HL-60 (cell line): Measurements from ENCODE around the gene TRPM4.
A peak's percentile ranks its signal among the peaks of the same experiment; 100 is the strongest.

ENCODE experiments used
- DNase-seq, 2 experiments: peaks; one replicate each; pipeline ENCODE4 v3.0.0-alpha.2; 2010 to 2020; ENCODE audit warnings: low read depth in 1 of 2, low spot score in 1 of 2
- H3K27ac ChIP-seq: fragments of 250-450 bp; sonication (Bioruptor Pico); replicated peaks from 2 replicates; pipeline ENCODE4 v1.5.1; 2020; ENCODE audit warnings: mild to moderate bottlenecking, moderate library complexity
- H3K27me3 ChIP-seq: fragments of 250-450 bp; sonication (Bioruptor Pico); 2 replicates; pipeline ENCODE4 v1.5.1; 2021; ENCODE audit warnings: mild to moderate bottlenecking, moderate library complexity; ENCODE audit not compliant: insufficient read depth, poor library complexity, severe bottlenecking
- H3K4me3 ChIP-seq: replicated peaks from 2 replicates; pipeline ENCODE4 v1.5.1; 2011; ENCODE audit warnings: mild to moderate bottlenecking, control low read depth, low read length; ENCODE audit not compliant: insufficient read depth
- GABPA ChIP-seq: IDR thresholded peaks from 2 replicates; pipeline ENCODE4 v1.6.1; 2012; ENCODE audit warnings: low read depth
- POLR2AphosphoS5 ChIP-seq: IDR thresholded peaks from 2 replicates; pipeline ENCODE4 v1.6.1; 2012; ENCODE audit warnings: low read depth
- REST ChIP-seq: IDR thresholded peaks from 2 replicates; pipeline ENCODE4 v1.6.1; 2012; ENCODE audit warnings: low read depth; ENCODE audit not compliant: insufficient replicate concordance
- SPI1 ChIP-seq: IDR thresholded peaks from 2 replicates; pipeline ENCODE4 v1.6.1; 2012; ENCODE audit warnings: low read depth, mild to moderate bottlenecking, borderline replicate concordance
- TF ChIP-seq, protein P1 (sequence below): IDR thresholded peaks from one replicate; pipeline ENCODE4 v1.5.1; 2011; ENCODE audit warnings: low read length, control low read depth, inconsistent platforms; ENCODE audit not compliant: insufficient read depth

TRPM4 gene

GRCh38 chr19:49110567-49110966, 47.0 kb upstream of the TRPM4 start:
- no peak overlapping the region for H3K4me3 ChIP-seq
- H3K27ac ChIP-seq = no peak overlapping the region
- no peak for TF ChIP-seq REST
- no peak for TF ChIP-seq GABPA
- TF ChIP-seq, protein P1, sequence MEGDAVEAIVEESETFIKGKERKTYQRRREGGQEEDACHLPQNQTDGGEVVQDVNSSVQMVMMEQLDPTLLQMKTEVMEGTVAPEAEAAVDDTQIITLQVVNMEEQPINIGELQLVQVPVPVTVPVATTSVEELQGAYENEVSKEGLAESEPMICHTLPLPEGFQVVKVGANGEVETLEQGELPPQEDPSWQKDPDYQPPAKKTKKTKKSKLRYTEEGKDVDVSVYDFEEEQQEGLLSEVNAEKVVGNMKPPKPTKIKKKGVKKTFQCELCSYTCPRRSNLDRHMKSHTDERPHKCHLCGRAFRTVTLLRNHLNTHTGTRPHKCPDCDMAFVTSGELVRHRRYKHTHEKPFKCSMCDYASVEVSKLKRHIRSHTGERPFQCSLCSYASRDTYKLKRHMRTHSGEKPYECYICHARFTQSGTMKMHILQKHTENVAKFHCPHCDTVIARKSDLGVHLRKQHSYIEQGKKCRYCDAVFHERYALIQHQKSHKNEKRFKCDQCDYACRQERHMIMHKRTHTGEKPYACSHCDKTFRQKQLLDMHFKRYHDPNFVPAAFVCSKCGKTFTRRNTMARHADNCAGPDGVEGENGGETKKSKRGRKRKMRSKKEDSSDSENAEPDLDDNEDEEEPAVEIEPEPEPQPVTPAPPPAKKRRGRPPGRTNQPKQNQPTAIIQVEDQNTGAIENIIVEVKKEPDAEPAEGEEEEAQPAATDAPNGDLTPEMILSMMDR = no peak
- H3K27me3 ChIP-seq = no peaks in the 10 kb centered on the region
- no peak for DNase-seq

DNA sequence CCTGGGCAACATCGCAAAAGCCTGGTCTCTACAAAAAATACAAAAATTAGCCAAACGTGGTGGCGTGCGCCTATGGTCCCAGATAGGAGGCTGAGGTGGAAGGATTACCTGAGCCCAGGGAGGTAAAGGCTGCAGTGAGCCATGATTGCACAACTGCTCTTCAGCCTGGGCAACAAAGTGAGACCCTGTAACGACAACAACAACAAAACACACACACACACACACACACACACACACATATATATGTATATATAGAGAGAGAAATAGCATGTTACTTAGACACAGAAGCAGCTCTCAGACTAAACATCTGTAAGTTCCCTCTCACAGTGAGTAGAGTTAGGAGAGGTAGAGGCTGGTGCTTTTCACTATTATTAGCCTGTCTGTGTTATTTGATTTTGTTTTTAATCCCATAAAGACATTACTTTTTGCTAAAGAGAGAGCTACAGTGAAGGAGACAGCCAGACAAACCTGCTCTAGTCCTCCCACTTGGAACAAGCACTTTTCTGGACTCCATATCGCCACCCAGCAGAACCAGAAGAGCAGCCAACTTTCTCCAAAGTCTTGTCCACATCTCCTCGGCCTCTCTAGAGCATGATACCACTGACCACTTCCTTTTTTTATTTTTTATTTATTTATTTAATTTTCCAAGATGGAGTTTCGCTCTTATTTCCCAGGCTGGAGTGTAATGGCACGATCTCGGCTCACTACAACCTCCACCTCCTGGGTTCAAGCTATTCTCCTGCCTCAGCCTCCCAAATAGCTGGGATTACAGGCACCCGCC, 46.2 kb upstream of the TRPM4 start:
- Histone ChIP-seq H3K4me3 (no peak overlapping the region), H3K27me3 (no peaks in the 10 kb centered on the region), H3K27ac (no peak overlapping the region)
- DNase-seq = no peak
- TF ChIP-seq SPI1 (0 out of 2 replicates have a peak, but pooled peaks have one; percentile 4), GABPA (no peak), REST (no peak)

DNA sequence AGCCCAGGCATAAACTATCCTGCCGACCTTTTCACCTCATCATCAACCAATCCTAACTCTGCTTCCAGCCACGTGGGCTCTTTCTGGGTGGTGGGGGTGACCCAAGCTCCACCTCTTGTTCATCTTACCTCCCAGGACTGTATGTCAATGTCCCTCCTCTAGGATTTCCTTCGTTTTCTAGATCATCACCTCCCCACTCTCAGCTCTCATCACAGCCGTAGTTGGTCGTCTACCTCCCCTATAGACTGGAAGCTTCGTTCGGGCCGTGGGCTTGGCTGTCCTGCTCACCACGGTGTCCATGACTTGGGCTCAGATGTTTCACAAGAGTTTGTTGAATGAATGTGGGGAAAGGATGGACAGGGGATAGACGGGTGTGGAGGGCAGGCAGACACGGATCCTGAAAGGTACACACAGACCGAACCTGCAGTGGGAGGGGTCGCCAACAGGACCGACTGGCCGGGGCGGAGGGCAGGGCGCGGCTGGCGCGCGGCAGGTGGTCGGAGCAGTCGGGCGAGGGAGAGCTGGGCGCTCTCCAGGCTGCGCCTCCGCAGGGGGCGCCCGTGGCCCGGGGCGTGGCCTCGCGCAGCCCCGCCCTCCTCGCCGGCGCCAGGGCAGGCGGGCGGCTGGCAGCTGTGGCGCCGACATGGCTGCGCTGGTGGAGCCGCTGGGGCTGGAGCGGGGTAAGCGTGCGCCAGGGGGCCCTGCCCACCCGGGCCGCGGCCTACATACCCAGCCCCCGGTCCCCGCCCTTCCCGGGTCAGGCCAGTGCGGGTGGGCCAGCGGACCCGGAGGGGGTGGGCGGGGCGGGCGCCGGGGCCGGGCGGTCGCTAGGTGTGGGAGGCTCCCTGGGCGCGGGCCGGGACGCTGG, 43.6 kb upstream of the TRPM4 start, which contains the start of gene LIN7B:
Gene LIN7B, plus strand, starts transcription at position 609 of the 868 bp plus-strand sequence. Its CDS starts 35 bp downstream, at position 644.
- no peaks in the 10 kb centered on the region for H3K27me3 ChIP-seq
- H3K27ac ChIP-seq = 0 out of 2 replicates have a peak within 1 kb of the TSS, but pooled peaks have one; percentile 18
- DNase-seq = peak in 1 of 2 experiments; percentile 49
- H3K4me3 ChIP-seq = peak within 1 kb of the TSS; percentile 75
- TF ChIP-seq, protein P1 = peak; percentile 26
- TF ChIP-seq POLR2AphosphoS5 = no peak
- TF ChIP-seq GABPA = no peak
- TF ChIP-seq SPI1 = no peak
- TF ChIP-seq REST = no peak
